ENCODE results near the gene CACTIN. TPM values are rescaled to one million over a fixed set of nuclear protein-coding genes. Genes with fewer than 3 reads are reported as not detected.
"Not testable (repeated sequence)": the region's sequence is repeated elsewhere in the genome, so short reads cannot be mapped to it uniquely, and the experiment has no call there.

The CACTIN gene
- total and polyA plus RNA-seq, 2 experiments from 2014 or later: 19.4 to 49.0 TPM

- Histone ChIP-seq H3K4me3 (no peak overlapping the region), H3K9me3 (ENCODE audit: low read depth) (no peaks in the 10 kb centered on the region)
- TF ChIP-seq, protein P1, sequence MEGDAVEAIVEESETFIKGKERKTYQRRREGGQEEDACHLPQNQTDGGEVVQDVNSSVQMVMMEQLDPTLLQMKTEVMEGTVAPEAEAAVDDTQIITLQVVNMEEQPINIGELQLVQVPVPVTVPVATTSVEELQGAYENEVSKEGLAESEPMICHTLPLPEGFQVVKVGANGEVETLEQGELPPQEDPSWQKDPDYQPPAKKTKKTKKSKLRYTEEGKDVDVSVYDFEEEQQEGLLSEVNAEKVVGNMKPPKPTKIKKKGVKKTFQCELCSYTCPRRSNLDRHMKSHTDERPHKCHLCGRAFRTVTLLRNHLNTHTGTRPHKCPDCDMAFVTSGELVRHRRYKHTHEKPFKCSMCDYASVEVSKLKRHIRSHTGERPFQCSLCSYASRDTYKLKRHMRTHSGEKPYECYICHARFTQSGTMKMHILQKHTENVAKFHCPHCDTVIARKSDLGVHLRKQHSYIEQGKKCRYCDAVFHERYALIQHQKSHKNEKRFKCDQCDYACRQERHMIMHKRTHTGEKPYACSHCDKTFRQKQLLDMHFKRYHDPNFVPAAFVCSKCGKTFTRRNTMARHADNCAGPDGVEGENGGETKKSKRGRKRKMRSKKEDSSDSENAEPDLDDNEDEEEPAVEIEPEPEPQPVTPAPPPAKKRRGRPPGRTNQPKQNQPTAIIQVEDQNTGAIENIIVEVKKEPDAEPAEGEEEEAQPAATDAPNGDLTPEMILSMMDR (IDR thresholded peaks at IDR 0.05; ENCODE audit: low read depth, low read length): no peak
Observed at GRCh38 chr19:3634496-3635045, 8.0 kb upstream of the CACTIN start.

GRCh38 chr19:3633559-3633988, 7.0 kb upstream of the CACTIN start:
- no peaks in the 10 kb centered on the region for H3K27me3 ChIP-seq
- peaks cover 6% of the 10 kb centered on the region for H3K36me3 ChIP-seq
- DNase-seq (ENCODE audit: low read depth in 1 of 2, low spot score in 1 of 2): no peak
- TF ChIP-seq, protein P1 (IDR thresholded peaks at IDR 0.05; ENCODE audit: low read depth, low read length): no peak
- no peak overlapping the region for H3K27ac ChIP-seq
- H3K9me3 ChIP-seq (ENCODE audit: low read depth): no peaks in the 10 kb centered on the region
- H3K4me3 ChIP-seq: no peak overlapping the region
- no peaks in the 10 kb centered on the region for H3K4me1 ChIP-seq (ENCODE audit: low read depth)

More at GRCh38 chr19:3634496-3635045, 8.0 kb upstream of the CACTIN start:
- no peaks in the 10 kb centered on the region for H3K4me1 ChIP-seq (ENCODE audit: low read depth)
- no peak for DNase-seq (ENCODE audit: low read depth in 1 of 2, low spot score in 1 of 2)
- peaks cover 6% of the 10 kb centered on the region for H3K36me3 ChIP-seq
- no peak overlapping the region for H3K27ac ChIP-seq
- H3K27me3 ChIP-seq: no peaks in the 10 kb centered on the region

GRCh38 chr19:3632739-3633558, 6.4 kb upstream of the CACTIN start:
- DNase-seq (ENCODE audit: low read depth in 1 of 2, low spot score in 1 of 2): no peak
- no peak overlapping the region for H3K27ac ChIP-seq

DNA sequence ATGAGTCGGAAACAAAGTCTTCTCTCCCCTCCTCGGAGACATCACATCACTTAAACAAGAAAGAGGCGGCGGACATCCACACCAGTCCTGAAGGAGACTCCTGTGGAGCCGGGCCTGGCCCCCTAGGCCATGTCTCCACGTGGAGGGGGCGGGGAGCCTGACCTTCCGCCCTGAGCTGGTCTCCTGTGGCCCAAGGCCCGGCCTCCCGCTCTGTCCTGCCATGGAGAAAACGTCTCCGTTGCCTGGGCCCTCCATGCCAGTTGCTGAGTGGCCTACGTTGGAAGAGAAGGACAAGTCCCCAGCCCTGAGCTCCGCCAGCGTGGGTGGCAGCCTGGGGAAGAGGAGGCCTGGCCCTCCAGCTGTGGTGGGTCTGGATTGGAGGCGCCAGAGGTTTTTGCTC, 5.5 kb upstream of the CACTIN start:
- H3K36me3 ChIP-seq: no peaks in the 10 kb centered on the region
- TF ChIP-seq, protein P1 (IDR thresholded peaks at IDR 0.05; ENCODE audit: low read depth, low read length): no peak
- no peak for DNase-seq (ENCODE audit: low read depth in 1 of 2, low spot score in 1 of 2)
- H3K4me1 ChIP-seq (ENCODE audit: low read depth): no peaks in the 10 kb centered on the region
- no peaks in the 10 kb centered on the region for H3K27me3 ChIP-seq
- H3K9me3 ChIP-seq (ENCODE audit: low read depth): no peaks in the 10 kb centered on the region
- H3K27ac ChIP-seq: no peak overlapping the region
- H3K4me3 ChIP-seq: no peak overlapping the region

More at GRCh38 chr19:3632739-3633558, 6.4 kb upstream of the CACTIN start:
- Histone ChIP-seq H3K4me3 (no peak overlapping the region), H3K36me3 (peaks cover 4% of the 10 kb centered on the region), H3K27me3 (no peaks in the 10 kb centered on the region), H3K9me3 (ENCODE audit: low read depth) (no peaks in the 10 kb centered on the region), H3K4me1 (ENCODE audit: low read depth) (no peaks in the 10 kb centered on the region)
- TF ChIP-seq, protein P1 (IDR thresholded peaks at IDR 0.05; ENCODE audit: low read depth, low read length): no peak

DNA sequence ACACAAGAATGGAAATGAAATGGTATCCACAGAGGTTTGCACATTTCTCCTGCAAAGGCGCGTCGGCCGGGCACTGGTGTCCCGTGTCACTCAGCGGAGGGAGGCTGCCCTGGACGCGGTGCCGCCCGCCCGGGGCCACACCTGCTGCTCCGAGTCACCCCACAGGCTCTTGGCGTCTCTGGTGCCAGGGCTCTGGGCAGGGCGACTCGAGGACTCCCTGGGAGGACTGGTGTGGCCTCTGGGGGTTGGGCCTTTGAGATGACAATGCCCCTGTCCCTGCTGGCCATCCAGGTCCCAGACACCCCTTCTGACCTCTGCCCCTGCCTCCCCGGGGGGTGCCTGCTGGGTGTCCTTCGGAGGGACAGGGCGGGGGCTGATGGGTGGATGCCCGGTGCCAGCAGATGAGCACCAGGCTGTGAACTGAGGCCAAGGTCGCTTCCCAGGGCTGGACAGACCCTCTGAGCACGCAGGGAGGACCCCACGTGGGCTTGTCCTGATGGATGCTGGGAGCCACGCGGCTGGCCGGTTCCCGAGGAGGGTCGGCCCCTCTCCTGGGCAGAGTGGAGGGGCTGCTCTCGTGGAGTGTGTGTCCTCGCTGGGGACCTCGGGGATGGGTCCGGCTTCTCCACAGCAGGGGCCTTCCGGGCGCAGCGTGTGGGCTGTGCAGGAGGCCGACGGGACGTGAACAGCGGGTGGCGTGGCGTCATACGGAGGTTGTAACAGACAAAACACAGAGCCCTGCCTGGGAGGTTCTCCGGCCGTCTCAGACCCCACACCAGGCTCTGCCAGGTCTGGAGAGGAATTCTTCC, 4.7 kb upstream of the CACTIN start:
- Histone ChIP-seq H3K27me3 (no peaks in the 10 kb centered on the region), H3K27ac (no peak overlapping the region), H3K4me1 (ENCODE audit: low read depth) (no peaks in the 10 kb centered on the region), H3K36me3 (no peaks in the 10 kb centered on the region), H3K9me3 (ENCODE audit: low read depth) (no peaks in the 10 kb centered on the region), H3K4me3 (no peak overlapping the region)
- TF ChIP-seq, protein P1 (IDR thresholded peaks at IDR 0.05; ENCODE audit: low read depth, low read length): no peak
- no peak for DNase-seq (ENCODE audit: low read depth in 1 of 2, low spot score in 1 of 2)

- not testable (repeated sequence) for H3K36me3 ChIP-seq; H3K4me3 ChIP-seq; DNase-seq (ENCODE audit: low read depth in 1 of 2, low spot score in 1 of 2); H3K27ac ChIP-seq; H3K4me1 ChIP-seq (ENCODE audit: low read depth); H3K27me3 ChIP-seq; H3K9me3 ChIP-seq (ENCODE audit: low read depth)
Observed at GRCh38 chr19:3628766-3629165, 2.2 kb upstream of the CACTIN start.

All from cardiac muscle cell (in vitro differentiated cells and primary cell).